GM19397 (cell line): ENCODE measurements around the gene PTGFRN.

ENCODE experiments used
- ATAC-seq: cut with Tn5 transposase; IDR thresholded peaks from one replicate; pipeline ENCODE4 v1.9.1; 2021; ENCODE audit warnings: mild to moderate bottlenecking, moderate library complexity; ENCODE audit not compliant: unreplicated experiment

Gene PTGFRN

GRCh38 chr1:116887212-116887611 lies 22.5 kb upstream of the PTGFRN start:
- no peak for ATAC-seq

GRCh38 chr1:116889380-116889779 lies 20.3 kb upstream of the PTGFRN start:
- no peak for ATAC-seq

- ATAC-seq = no peak
Observed at GRCh38 chr1:116891396-116892079, 18.2 kb upstream of the PTGFRN start.

- no peak for ATAC-seq
Observed at GRCh38 chr1:116895073-116895472, 14.6 kb upstream of the PTGFRN start.

- no peak for ATAC-seq
Observed at GRCh38 chr1:116899529-116899928, 10.2 kb upstream of the PTGFRN start.

- ATAC-seq = no peak
Observed at GRCh38 chr1:116900471-116901365, 9.0 kb upstream of the PTGFRN start.

- ATAC-seq = no peak
Observed at GRCh38 chr1:116902027-116902426, 7.7 kb upstream of the PTGFRN start.

- no peak for ATAC-seq
Observed at GRCh38 chr1:116902723-116903383, 6.9 kb upstream of the PTGFRN start.

GRCh38 chr1:116904791-116905320 lies 4.9 kb upstream of the PTGFRN start:
- no peak for ATAC-seq

- ATAC-seq = no peak
Observed at GRCh38 chr1:116906812-116907211, 2.9 kb upstream of the PTGFRN start.

GRCh38 chr1:116907351-116907750 lies 2.4 kb upstream of the PTGFRN start:
- no peak for ATAC-seq

GRCh38 chr1:116908266-116908665 lies 1.4 kb upstream of the PTGFRN start:
- ATAC-seq = no peak

GRCh38 chr1:116908820-116909511 lies 750 bp upstream of the PTGFRN start:
- ATAC-seq = no peak

GRCh38 chr1:116910379-116911187 lies 867 bp downstream of the PTGFRN start:
- ATAC-seq = no peak

- ATAC-seq = no peak
Observed at GRCh38 chr1:116911188-116911553, 1.5 kb downstream of the PTGFRN start.

GRCh38 chr1:116911779-116912469 lies 2.2 kb downstream of the PTGFRN start:
- no peak for ATAC-seq

- ATAC-seq = no peak
Observed at GRCh38 chr1:116912846-116913245, 3.1 kb downstream of the PTGFRN start.

GRCh38 chr1:116913941-116914340 lies 4.2 kb downstream of the PTGFRN start:
- no peak for ATAC-seq

- no peak for ATAC-seq
Observed at GRCh38 chr1:116914667-116915066, 5.0 kb downstream of the PTGFRN start.
